ENCODE measurements around the gene MRPL28. TPM values are rescaled to one million over a fixed set of nuclear protein-coding genes. Genes with fewer than 3 reads are reported as not detected.
"Not testable (repeated sequence)": the region's sequence is repeated elsewhere in the genome, so short reads cannot be mapped to it uniquely, and the experiment has no call there.

MRPL28 gene
- total RNA-seq, 1 experiment from 2014 or later: 140 TPM

DNA sequence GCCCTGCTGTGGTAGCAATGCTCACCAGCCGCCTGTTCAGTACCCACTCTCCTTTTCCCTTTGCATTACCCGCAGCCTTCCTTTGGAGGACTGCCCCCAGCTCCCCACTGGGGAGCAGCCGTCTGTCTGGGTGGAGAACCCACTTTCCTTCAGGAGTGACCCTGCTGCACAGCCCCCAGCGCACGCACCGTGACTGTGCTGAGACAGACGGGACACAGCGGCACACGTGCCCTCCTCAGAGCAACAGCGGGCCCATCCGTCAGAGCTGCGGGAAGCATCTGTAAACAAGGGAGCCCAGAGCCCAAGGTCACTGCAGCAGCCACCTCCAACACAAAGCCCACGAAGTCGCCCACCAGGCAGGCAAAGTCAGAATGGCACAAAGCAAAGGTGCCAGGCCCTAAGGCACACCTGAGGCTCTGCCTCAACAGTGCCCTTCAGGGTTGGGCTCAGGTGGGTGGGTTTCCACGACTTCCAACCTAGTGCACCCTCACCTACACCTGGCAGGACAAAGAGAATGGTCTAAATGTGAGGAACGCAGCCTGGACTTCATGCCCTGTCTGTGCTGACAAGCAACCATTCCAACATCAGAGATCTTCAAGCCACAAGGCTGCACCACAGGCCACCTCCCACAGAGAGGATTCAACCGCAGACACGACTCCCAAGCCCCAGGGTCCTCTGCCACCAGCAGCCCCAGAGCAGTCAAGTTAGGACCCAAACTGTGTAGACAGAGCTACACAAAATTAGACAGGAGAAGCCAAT, 27.7 kb downstream of the MRPL28 start:
- H3K4me1 ChIP-seq (ENCODE audit: control insufficient read depth, insufficient read depth, low read length): peaks cover 3% of the 10 kb centered on the region; the same call in 1 of the 2 replicates
- H3K36me3 ChIP-seq (ENCODE audit: control insufficient read depth, insufficient read depth, low read length): peaks cover 5% of the 10 kb centered on the region; the same call in 1 of the 2 replicates
- ATAC-seq: no peak
- no peak for DNase-seq (ENCODE audit: low read depth, low spot score)
- intact Hi-C loops (cut with micrococcal nuclease; ENCODE audit: unreplicated experiment): no loop called here
- CTCF ChIA-PET: no interaction called here
- POLR2A ChIA-PET: interaction anchor here (0.7 kb wide), 1 partner anchor 938 kb away, joined by 3 read pairs; no protein-coding TSS in a partner anchor
- no peak for TF ChIP-seq POLR2AphosphoS5 (IDR thresholded peaks at IDR 0.05; ENCODE audit: low read depth, low read length)
- in situ Hi-C loops (cut with HindIII; ENCODE audit: low pct_unique_long_range_greater_than_20kb, low sequenced_read_pairs): no loop called here
- H3K4me3 ChIP-seq (ENCODE audit: low read depth in 2 of 2, low read length in 2 of 2): no peak overlapping the region
- H3K9me3 ChIP-seq (ENCODE audit: control insufficient read depth, insufficient read depth, low read depth, low read length): no peaks in the 10 kb centered on the region
- no TSS peak for BruUV-seq (replicated peaks)
- H3K27me3 ChIP-seq (ENCODE audit: control insufficient read depth, insufficient read depth, low read length): no peaks in the 10 kb centered on the region
- H3K27ac ChIP-seq (ENCODE audit: low read length): no peak overlapping the region

DNA sequence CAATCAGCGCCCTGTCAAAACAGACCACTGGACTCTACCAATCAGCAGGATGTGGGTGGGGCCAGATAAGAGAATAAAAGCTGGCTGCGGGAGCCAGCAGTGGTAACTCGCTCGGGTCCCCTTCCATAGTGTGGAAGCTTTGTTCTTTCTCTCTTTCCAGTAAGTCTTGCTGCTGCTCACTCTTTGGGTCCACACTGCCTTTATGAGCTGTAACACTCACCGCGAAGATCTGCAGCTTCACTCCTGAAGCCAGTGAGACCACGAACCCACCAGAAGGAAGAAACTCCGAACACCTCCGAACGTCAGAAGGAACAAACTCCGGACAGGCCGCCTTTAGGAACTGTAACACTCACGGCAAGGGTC, 28.4 kb downstream of the MRPL28 start:
- CTCF ChIA-PET; H3K4me1 ChIP-seq (ENCODE audit: control insufficient read depth, insufficient read depth, low read length); H3K27ac ChIP-seq (ENCODE audit: low read length); intact Hi-C loops (cut with micrococcal nuclease; ENCODE audit: unreplicated experiment); BruUV-seq (replicated peaks); H3K36me3 ChIP-seq (ENCODE audit: control insufficient read depth, insufficient read depth, low read length); in situ Hi-C loops (cut with HindIII; ENCODE audit: low pct_unique_long_range_greater_than_20kb, low sequenced_read_pairs); DNase-seq (ENCODE audit: low read depth, low spot score); H3K27me3 ChIP-seq (ENCODE audit: control insufficient read depth, insufficient read depth, low read length); H3K9me3 ChIP-seq (ENCODE audit: control insufficient read depth, insufficient read depth, low read depth, low read length); ATAC-seq; H3K4me3 ChIP-seq (ENCODE audit: low read depth in 2 of 2, low read length in 2 of 2): not testable (repeated sequence)
- POLR2A ChIA-PET: interaction anchor here (0.8 kb wide), 1 partner anchor 11 kb away, joined by 3 read pairs; no protein-coding TSS in a partner anchor

DNA sequence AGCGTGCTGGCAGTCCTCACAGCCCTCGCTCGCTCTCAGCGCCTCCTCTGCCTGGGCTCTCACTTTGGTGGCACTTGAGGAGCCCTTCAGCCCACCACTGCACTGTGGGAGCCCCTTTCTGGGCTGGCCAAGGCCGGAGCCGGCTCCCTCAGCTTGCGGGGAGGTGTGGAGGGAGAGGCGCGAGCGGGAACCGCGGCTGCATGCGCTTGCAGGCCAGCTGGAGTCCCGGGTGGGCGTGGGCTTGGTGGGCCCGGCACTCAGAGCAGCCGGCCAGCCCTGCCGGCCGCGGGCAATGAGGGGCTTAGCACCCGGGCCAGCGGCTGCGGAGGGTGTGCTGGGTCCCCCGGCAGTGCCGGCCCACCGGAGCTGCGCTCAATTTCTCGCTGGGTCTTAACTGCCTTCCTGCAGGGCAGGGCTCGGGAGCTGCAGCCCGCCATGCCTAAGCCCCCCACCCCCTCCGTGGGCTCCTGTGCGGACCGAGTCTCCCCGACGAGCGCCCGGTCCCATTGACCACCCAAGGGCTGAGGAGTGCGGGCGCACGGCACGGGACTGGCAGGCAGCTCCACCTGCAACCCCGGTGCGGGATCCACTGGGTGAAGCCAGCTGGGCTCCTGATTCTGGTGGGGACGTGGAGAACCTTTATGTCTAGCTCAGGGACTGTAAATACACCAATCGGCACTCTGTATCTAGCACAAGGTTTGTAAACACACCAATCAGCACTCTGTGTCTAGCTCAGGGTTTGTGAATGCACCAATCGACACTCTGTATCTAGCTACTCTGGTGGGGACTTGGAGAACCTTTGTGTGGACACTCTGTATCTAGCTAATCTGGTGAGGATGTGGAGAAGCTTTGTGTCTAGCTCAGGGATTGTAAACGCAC, 29.0 kb downstream of the MRPL28 start:
- intact Hi-C loops (cut with micrococcal nuclease; ENCODE audit: unreplicated experiment); H3K4me3 ChIP-seq (ENCODE audit: low read depth in 2 of 2, low read length in 2 of 2); H3K27me3 ChIP-seq (ENCODE audit: control insufficient read depth, insufficient read depth, low read length); in situ Hi-C loops (cut with HindIII; ENCODE audit: low pct_unique_long_range_greater_than_20kb, low sequenced_read_pairs); DNase-seq (ENCODE audit: low read depth, low spot score); H3K36me3 ChIP-seq (ENCODE audit: control insufficient read depth, insufficient read depth, low read length); H3K27ac ChIP-seq (ENCODE audit: low read length); CTCF ChIA-PET; ATAC-seq; H3K4me1 ChIP-seq (ENCODE audit: control insufficient read depth, insufficient read depth, low read length); H3K9me3 ChIP-seq (ENCODE audit: control insufficient read depth, insufficient read depth, low read depth, low read length); BruUV-seq (replicated peaks): not testable (repeated sequence)
- POLR2A ChIA-PET: interaction anchor here (0.6 to 0.8 kb wide), 2 partner anchors 12 to 116 kb away, joined by 3 read pairs; no protein-coding TSS in a partner anchor

DNA sequence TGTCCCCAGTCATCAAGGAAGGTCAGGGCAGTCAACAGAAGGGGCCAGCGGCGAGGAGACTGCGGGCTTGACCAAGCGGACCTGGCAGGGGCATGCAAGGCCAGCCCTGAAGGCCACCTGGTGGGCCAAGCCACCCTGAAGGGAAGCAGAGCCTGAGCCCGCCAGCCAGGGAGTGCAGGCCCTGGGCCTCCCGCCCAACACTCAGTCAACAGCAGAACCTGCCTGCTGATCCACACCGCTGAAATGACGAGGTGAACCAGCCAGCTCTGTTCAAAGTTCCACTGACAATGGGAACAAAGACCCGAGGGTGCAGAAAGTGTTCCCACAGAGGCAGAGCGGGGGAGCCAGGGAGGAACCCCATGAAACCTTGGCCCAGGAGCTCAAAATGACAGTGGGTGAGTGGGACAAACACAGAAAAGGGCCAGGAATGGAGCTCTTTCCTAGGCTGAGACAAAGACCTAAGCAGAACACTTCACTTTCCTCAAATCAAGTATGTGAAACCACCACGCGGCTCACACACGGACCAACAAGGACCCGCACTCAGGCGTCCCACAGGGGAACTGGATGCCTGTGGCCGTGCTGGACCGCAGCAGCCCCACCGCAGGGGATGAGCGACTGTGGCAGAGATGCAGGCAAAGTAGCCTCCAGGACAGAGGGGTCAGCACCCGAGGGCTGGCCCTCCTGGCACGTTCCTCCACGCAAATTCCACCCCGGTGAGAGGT, 29.8 kb downstream of the MRPL28 start:
- CTCF ChIA-PET: no interaction called here
- intact Hi-C loops (cut with micrococcal nuclease; ENCODE audit: unreplicated experiment) (no loop called here), in situ Hi-C loops (cut with HindIII; ENCODE audit: low pct_unique_long_range_greater_than_20kb, low sequenced_read_pairs) (no loop called here)
- H3K4me3 ChIP-seq (ENCODE audit: low read depth in 2 of 2, low read length in 2 of 2): no peak overlapping the region
- no peaks in the 10 kb centered on the region for H3K27me3 ChIP-seq (ENCODE audit: control insufficient read depth, insufficient read depth, low read length)
- POLR2A ChIA-PET: interaction anchor here (0.6 to 0.7 kb wide), 2 partner anchors 115 to 171 kb away, joined by 3 read pairs; no protein-coding TSS in a partner anchor
- H3K27ac ChIP-seq (ENCODE audit: low read length): no peak overlapping the region
- no peak for ATAC-seq
- no peaks in the 10 kb centered on the region for H3K9me3 ChIP-seq (ENCODE audit: control insufficient read depth, insufficient read depth, low read depth, low read length)
- BruUV-seq (replicated peaks): no TSS peak
- TF ChIP-seq, protein P1, sequence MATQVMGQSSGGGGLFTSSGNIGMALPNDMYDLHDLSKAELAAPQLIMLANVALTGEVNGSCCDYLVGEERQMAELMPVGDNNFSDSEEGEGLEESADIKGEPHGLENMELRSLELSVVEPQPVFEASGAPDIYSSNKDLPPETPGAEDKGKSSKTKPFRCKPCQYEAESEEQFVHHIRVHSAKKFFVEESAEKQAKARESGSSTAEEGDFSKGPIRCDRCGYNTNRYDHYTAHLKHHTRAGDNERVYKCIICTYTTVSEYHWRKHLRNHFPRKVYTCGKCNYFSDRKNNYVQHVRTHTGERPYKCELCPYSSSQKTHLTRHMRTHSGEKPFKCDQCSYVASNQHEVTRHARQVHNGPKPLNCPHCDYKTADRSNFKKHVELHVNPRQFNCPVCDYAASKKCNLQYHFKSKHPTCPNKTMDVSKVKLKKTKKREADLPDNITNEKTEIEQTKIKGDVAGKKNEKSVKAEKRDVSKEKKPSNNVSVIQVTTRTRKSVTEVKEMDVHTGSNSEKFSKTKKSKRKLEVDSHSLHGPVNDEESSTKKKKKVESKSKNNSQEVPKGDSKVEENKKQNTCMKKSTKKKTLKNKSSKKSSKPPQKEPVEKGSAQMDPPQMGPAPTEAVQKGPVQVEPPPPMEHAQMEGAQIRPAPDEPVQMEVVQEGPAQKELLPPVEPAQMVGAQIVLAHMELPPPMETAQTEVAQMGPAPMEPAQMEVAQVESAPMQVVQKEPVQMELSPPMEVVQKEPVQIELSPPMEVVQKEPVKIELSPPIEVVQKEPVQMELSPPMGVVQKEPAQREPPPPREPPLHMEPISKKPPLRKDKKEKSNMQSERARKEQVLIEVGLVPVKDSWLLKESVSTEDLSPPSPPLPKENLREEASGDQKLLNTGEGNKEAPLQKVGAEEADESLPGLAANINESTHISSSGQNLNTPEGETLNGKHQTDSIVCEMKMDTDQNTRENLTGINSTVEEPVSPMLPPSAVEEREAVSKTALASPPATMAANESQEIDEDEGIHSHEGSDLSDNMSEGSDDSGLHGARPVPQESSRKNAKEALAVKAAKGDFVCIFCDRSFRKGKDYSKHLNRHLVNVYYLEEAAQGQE (IDR thresholded peaks at IDR 0.05; ENCODE audit: insufficient read depth in 1 of 2, low read depth in 2 of 2, low read length in 1 of 2): no peak
- TF ChIP-seq, protein P2, sequence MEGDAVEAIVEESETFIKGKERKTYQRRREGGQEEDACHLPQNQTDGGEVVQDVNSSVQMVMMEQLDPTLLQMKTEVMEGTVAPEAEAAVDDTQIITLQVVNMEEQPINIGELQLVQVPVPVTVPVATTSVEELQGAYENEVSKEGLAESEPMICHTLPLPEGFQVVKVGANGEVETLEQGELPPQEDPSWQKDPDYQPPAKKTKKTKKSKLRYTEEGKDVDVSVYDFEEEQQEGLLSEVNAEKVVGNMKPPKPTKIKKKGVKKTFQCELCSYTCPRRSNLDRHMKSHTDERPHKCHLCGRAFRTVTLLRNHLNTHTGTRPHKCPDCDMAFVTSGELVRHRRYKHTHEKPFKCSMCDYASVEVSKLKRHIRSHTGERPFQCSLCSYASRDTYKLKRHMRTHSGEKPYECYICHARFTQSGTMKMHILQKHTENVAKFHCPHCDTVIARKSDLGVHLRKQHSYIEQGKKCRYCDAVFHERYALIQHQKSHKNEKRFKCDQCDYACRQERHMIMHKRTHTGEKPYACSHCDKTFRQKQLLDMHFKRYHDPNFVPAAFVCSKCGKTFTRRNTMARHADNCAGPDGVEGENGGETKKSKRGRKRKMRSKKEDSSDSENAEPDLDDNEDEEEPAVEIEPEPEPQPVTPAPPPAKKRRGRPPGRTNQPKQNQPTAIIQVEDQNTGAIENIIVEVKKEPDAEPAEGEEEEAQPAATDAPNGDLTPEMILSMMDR (IDR thresholded peaks at IDR 0.05): no peak
- TF ChIP-seq TCF7L2 (IDR thresholded peaks at IDR 0.05; ENCODE audit: low read depth, low read length): no peak
- TF ChIP-seq SIN3A (IDR thresholded peaks at IDR 0.05; ENCODE audit: borderline replicate concordance, insufficient read depth, low read depth, low read length): no peak
- no peak for TF ChIP-seq POLR2AphosphoS5 (IDR thresholded peaks at IDR 0.05; ENCODE audit: low read depth, low read length)
- H3K36me3 ChIP-seq (ENCODE audit: control insufficient read depth, insufficient read depth, low read length): no peaks in the 10 kb centered on the region
- H3K4me1 ChIP-seq (ENCODE audit: control insufficient read depth, insufficient read depth, low read length): peaks cover 5% of the 10 kb centered on the region; the same call in 1 of the 2 replicates
- no peak for DNase-seq (ENCODE audit: low read depth, low spot score)
